Measurements from ENCODE around the gene LYL1.

The LYL1 gene

GRCh38 chr19:13091400-13092157 lies 11.1 kb downstream of the LYL1 start:
- no peak for DNase-seq

GRCh38 chr19:13090511-13091231 lies 12.0 kb downstream of the LYL1 start:
- DNase-seq: no peak

GRCh38 chr19:13089857-13090507 lies 12.7 kb downstream of the LYL1 start:
- no peak for DNase-seq

GRCh38 chr19:13089139-13089856 lies 13.4 kb downstream of the LYL1 start:
- DNase-seq: no peak

GRCh38 chr19:13087795-13088537 lies 14.7 kb downstream of the LYL1 start:
- no peak for DNase-seq

GRCh38 chr19:13087295-13087694 lies 15.4 kb downstream of the LYL1 start:
- no peak for DNase-seq

GRCh38 chr19:13086341-13086740 lies 16.3 kb downstream of the LYL1 start:
- DNase-seq: no peak

- DNase-seq: no peak
Observed at GRCh38 chr19:13085666-13086065, 17.0 kb downstream of the LYL1 start.

GRCh38 chr19:13083627-13084026 lies 19.0 kb downstream of the LYL1 start:
- DNase-seq: no peak

GRCh38 chr19:13083008-13083404 lies 19.7 kb downstream of the LYL1 start:
- no peak for DNase-seq

- DNase-seq: peak; percentile 57
Observed at GRCh38 chr19:13082192-13083007, 20.3 kb downstream of the LYL1 start.

- DNase-seq: no peak
Observed at GRCh38 chr19:13079542-13079986, 23.1 kb downstream of the LYL1 start.

- no peak for DNase-seq
Observed at GRCh38 chr19:13078897-13079541, 23.6 kb downstream of the LYL1 start.

- no peak for DNase-seq
Observed at GRCh38 chr19:13078381-13078780, 24.3 kb downstream of the LYL1 start.

GRCh38 chr19:13077240-13077639 lies 25.4 kb downstream of the LYL1 start:
- no peak for DNase-seq

- DNase-seq: no peak
Observed at GRCh38 chr19:13076787-13077186, 25.9 kb downstream of the LYL1 start.

- no peak for DNase-seq
Observed at GRCh38 chr19:13076320-13076719, 26.3 kb downstream of the LYL1 start.

- no peak for DNase-seq
Observed at GRCh38 chr19:13074378-13074777, 28.3 kb downstream of the LYL1 start.

- DNase-seq: no peak
Observed at GRCh38 chr19:13073263-13073662, 29.4 kb downstream of the LYL1 start.

GRCh38 chr19:13072188-13072908 lies 30.3 kb downstream of the LYL1 start:
- no peak for DNase-seq

Measured in NCI-H510A (cell line).